GM23338 (cell line): ENCODE data around the gene ZNF469.

Source experiments
- CREB1 ChIP-seq: fragments of 250-450 bp; sonication (Bioruptor Pico); IDR thresholded peaks from 2 replicates; pipeline ENCODE4 v1.5.0; 2020; ENCODE audit warnings: low read depth, mild to moderate bottlenecking, moderate library complexity
- EZH2 ChIP-seq: fragments of 200-600 bp; sonication (generic); IDR thresholded peaks from one replicate; pipeline ENCODE4 v1.8.0; 2017; ENCODE audit warnings: antibody characterized with exemption, mild to moderate bottlenecking, low read depth; ENCODE audit not compliant: unreplicated experiment
- EZH2phosphoT487 ChIP-seq: fragments of 200-600 bp; sonication (generic); IDR thresholded peaks from one replicate; pipeline ENCODE4 v1.8.1; 2018; ENCODE audit warnings: antibody characterized with exemption; ENCODE audit not compliant: unreplicated experiment
- JUNB ChIP-seq: IDR thresholded peaks from one replicate; pipeline ENCODE4 v1.6.1; 2016; ENCODE audit warnings: antibody characterized with exemption; ENCODE audit not compliant: unreplicated experiment
- POLR2AphosphoS5 ChIP-seq: IDR thresholded peaks from 2 replicates; pipeline ENCODE4 v1.6.1; 2016; ENCODE audit warnings: antibody characterized with exemption, low read depth
- REST ChIP-seq: IDR thresholded peaks from one replicate; pipeline ENCODE4 v1.6.1; 2018; ENCODE audit warnings: antibody characterized with exemption; ENCODE audit not compliant: unreplicated experiment
- STAT1 ChIP-seq: IDR thresholded peaks from one replicate; pipeline ENCODE4 v1.6.1; 2016; ENCODE audit warnings: antibody characterized with exemption; ENCODE audit not compliant: unreplicated experiment
- TF ChIP-seq, protein P1 (sequence below), 2 experiments: fragments of 200-600 bp in 1 of 2; sonication (generic) in 1 of 2; conservative IDR thresholded peaks; 2 replicates each; pipeline versions ENCODE4 v1.5.1 to v1.6.1; 2016 to 2017; ENCODE audit warnings: antibody characterized with exemption in 2 of 2, low read depth in 2 of 2, mild to moderate bottlenecking in 2 of 2, moderate library complexity in 1 of 2

DNA sequence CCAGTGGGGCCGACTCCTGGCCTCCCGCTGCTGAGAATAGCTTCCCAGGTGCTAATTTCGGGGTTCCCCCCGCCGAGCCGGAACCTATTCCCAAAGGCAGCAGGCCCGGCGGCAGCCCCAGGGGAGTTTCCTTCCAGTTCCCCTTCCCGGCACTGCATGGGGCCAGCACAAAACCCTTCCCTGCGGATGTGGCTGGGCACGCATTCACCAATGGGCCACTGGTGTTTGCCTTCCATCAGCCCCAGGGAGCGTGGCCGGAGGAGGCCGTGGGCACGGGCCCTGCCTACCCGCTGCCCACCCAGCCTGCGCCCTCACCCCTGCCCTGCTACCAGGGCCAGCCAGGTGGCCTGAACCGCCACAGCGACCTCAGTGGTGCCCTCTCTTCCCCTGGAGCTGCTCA, 45.4 kb downstream of the ZNF469 start:
- TF ChIP-seq, protein P1, sequence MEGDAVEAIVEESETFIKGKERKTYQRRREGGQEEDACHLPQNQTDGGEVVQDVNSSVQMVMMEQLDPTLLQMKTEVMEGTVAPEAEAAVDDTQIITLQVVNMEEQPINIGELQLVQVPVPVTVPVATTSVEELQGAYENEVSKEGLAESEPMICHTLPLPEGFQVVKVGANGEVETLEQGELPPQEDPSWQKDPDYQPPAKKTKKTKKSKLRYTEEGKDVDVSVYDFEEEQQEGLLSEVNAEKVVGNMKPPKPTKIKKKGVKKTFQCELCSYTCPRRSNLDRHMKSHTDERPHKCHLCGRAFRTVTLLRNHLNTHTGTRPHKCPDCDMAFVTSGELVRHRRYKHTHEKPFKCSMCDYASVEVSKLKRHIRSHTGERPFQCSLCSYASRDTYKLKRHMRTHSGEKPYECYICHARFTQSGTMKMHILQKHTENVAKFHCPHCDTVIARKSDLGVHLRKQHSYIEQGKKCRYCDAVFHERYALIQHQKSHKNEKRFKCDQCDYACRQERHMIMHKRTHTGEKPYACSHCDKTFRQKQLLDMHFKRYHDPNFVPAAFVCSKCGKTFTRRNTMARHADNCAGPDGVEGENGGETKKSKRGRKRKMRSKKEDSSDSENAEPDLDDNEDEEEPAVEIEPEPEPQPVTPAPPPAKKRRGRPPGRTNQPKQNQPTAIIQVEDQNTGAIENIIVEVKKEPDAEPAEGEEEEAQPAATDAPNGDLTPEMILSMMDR (conservative IDR thresholded peaks at IDR 0.05; ENCODE audit: low read depth in 2 of 2): no peak
- no peak for TF ChIP-seq STAT1
- TF ChIP-seq CREB1: no peak
- TF ChIP-seq EZH2phosphoT487: no peak
- TF ChIP-seq POLR2AphosphoS5: no peak
- TF ChIP-seq JUNB: no peak
- TF ChIP-seq EZH2: no peak
- TF ChIP-seq REST: no peak
